NT2/D1 (cell line): Measurements from ENCODE around the gene TESMIN.

ENCODE experiments used
- YY1 ChIP-seq: IDR thresholded peaks from 2 replicates; pipeline ENCODE4 v1.6.1; 2011; ENCODE audit not compliant: insufficient read length, insufficient read depth
- ZNF274 ChIP-seq: IDR thresholded peaks from 2 replicates; pipeline ENCODE4 v1.6.1; 2011; ENCODE audit warnings: mild to moderate bottlenecking, low read depth, low read length

GRCh38 chr11:68707527-68707926, 43.8 kb downstream of the TESMIN start:
- no peak for TF ChIP-seq YY1
- no peak for TF ChIP-seq ZNF274
